NAMALWA (cell line): ENCODE results near the gene PPARD.
"Not testable (repeated sequence)": the region's sequence is repeated elsewhere in the genome, so short reads cannot be mapped to it uniquely, and the experiment has no call there.

Source experiments
- DNase-seq: peaks from one replicate; pipeline ENCODE4 v3.0.0-alpha.2; 2015; ENCODE audit warnings: low spot score

Gene PPARD

DNA sequence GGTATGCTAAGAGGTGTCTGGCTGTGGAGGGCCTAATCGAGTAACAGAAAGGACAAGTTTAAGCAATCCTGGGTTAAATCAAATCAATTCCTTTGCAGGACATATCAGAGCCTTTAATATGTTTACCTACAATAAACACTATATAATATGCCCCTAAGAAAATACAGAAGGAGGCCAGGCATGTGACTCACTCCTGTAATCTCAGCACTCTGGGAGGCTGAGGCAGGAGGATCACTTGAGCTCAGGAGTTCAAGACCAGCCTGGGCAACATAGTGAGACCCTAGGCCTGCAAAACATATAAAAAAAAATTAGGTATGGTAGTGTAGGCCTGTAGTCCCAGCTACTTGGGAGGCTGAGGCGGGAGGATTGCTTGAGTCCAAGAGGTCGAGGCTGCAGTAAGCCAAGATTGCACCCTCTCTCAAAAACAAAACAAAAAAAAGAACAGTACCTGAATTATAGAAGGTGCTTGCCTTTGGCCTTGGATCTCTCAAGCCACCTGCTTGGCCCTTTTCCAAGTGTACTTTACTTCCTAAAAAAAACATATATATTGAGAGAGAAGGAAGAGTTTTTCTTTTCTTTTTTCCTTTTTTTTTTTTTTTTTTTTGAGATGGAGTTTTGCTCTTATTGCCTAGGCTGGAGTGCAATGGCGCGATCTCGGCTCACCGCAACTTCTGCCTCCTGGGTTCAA lies 96.2 kb downstream of the PPARD start:
- not testable (repeated sequence) for DNase-seq

DNA sequence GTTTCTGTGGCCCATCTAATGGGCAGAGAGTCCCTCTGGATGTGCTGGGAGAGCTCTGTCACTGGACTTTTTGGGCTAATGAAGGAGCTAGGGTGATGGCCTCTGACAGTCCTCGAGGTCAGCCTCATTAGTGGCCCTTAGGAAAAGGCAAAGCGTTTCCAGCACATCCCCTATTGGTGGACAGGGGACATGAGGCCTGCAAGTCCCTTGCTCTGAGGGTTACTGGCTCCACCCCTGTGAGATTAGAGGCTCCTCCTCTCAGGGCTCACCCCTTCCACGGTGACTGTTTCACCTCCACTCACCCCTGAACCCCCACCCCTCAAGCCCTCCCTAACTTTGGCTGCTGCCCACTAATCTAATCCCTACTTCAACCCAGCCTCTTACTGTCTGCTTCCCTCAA lies 97.0 kb downstream of the PPARD start:
- DNase-seq = no peak

DNA sequence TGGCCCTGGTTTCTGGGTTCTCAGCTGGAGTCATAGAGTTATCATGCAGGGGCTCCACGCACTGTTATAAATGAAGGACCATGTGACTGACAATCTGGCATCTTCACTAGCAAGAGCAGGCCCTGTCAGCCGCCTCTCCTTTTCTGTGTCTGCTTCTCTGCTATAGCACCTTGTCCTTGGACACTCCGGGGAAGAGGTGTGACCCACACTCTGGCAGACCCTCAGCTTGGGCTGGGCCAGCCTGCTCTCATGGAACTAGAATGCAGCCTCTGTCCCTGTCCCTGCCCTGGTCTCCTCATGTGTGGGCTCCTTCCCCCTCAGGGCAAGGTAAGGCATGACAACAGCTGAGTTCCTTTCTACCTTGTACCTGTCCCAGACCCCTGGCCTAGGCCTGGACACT lies 98.8 kb downstream of the PPARD start:
- no peak for DNase-seq

DNA sequence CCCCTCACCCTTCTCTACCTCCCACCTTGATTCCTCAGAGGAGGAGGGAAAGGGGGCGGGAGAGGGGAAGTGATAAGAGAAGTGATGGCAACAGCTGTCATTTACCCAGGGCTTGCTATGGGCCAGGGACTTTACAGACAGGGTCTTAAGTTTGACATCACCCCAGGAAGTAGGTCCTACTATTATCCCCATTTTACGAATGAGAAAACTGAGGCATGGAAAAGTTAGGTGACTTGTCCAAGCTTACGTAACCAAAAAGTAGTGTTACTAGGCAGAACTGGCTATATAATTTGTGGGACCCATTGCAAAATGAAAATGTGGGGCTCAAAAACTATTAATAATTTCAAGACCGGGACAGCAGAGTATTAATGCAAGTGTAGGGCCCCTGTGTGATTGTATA lies 99.3 kb downstream of the PPARD start:
- DNase-seq = no peak

DNA sequence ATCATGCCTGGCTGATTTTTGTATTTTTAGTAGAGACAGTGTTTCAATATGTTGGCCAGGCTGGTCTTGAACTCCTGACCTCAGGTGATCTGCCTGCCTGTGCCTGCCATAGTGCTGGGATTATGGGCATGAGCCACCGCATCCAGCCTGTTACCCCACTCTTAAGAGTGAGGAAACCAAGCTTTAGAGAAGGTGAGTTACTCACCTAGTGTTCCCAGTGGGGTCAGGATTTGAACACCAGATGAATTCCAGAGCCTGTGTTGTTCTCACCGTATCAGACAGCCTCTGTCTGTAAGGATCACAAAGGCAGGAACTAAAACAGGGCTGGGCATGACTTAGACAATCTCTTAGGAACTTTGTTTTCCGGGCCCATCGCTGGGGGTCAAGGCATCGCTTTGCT lies 100.3 kb downstream of the PPARD start:
- no peak for DNase-seq

DNA sequence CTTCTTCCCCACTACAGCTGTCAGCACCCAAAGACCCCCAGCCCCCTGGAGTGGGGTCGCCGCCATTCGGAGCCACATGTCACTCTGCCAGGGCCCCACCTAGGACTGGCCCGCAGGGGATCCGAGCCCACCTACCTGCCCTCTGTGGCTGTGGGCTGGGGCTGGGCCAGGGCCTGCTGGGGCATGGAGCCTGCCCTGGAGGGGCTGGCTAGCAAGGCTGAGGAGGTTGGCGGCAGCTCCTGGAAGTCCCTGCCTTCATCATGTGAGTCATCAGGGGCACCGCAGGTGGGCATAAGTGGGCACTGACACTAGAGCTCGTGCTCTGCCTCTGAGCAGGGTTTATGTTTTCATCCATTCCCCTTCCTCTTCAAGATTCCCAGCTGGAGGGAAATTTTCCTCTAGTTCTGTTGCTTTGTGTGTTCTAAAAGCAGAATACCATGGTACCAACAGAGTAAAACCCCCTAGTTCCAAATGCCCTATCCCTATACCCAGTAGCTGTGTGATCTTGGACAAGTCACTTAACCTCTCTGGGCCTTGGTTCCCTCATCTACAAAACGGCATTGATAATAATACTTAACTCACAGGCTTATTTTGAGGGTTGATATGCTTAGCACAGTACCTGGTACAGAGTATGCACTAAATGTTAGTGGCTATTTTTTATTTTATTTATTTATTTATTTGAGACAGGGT lies 101.1 kb downstream of the PPARD start:
- DNase-seq = no peak

DNA sequence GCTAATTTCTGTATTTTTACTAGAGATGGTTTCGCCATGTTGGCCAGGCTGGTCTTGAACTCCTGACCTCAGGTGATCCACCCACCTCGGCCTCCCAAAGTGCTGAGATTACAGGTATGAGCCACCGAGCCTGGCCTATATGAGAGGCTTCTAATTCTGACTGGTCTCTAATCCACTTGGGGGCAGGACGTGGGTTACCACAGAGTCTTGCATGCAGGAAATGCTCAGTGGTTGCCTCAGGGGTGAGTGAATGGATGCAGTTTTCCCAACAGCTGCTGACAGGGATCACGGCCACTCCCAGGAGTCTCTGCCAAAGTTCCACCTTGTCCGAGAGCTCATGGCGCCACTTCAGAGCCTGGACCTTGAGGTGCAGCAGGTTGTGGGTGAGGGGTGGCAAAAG lies 103.3 kb downstream of the PPARD start:
- no peak for DNase-seq

DNA sequence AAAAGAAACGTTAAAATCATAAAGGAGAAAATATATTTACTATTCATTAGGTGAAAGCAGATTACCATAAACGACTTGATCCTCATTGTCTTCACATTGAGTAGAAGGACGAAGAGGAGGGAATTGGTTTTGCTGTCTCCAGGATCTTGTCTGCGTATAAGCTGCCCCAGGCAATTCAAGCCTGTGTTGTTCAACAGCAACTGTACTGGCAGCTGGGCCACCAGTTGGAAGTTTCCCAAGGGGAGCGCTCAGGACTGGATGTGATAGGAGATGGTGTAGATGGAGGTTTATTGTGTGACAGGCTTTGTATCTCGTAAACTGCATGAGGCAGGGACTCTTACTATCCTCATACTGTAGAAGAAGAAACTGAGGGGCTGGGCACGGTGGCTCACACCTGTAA lies 105.8 kb downstream of the PPARD start:
- DNase-seq = no peak

DNA sequence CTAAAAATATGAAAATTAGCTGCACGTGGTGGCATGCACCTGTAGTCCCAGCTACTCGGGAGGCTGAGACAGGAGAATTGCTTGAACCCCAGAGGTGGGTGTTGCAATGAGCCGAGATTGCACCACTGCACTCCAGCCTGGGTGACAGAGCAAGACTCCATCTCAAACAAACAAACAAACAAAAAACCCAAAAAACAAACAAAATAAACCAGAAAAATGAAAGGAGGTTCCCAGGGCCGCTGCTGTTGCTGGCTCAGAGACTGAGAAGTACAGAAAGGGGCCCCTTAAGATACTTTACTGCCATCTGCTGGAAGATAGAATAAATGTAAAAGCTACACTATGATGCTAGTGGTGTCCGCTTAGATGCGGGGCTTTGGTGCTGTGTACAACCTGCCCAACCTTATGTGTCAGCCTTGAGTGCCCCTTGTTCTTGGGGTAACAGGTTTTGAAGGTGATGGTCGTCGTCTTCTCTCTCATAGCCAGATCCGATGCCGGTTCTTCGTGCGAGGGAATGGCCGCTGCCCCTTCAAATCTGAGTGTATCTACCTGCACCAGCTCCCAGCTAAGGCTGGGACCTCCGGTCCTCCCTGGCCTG lies 107.0 kb downstream of the PPARD start:
- peak; percentile 87 for DNase-seq

DNA sequence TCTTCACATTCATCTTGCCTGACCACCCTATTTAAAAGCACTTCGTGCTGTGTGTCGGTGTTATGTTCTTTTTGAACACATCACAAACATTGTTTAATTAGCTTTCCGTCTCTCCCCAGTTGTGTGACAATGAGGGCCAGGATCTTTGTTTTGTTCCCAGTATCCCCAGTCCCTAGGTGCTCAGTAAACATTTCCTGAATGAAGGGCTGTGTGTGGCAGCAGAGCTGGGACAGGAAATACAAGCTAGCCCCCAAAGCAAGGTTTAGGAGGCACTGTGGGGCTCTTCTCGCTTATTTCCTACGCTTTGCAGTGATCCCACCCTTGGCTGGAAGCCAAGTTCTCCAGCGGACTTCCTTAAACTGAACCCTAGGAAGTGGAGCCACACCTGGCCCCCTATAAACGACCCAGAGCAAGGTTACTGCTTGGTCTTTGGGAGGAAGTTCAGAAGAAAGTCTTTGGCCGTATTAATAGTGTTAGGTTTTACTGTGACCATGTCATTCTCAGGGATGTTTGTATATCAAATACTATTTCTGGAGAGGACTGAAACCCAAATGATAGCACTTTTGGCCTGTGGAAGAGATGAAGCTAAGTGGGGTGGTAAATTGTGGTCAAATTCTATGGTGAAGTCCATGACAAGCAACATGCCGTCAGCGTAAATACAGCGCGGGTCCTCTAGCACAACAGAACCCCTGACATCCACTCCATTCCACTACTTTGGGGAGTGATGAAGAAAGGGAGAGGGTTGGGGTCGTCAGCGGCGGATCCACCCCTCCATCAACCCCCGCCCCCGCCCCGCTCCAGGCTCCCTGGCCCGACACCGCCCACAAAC lies 109.2 kb downstream of the PPARD start:
- DNase-seq = no peak

DNA sequence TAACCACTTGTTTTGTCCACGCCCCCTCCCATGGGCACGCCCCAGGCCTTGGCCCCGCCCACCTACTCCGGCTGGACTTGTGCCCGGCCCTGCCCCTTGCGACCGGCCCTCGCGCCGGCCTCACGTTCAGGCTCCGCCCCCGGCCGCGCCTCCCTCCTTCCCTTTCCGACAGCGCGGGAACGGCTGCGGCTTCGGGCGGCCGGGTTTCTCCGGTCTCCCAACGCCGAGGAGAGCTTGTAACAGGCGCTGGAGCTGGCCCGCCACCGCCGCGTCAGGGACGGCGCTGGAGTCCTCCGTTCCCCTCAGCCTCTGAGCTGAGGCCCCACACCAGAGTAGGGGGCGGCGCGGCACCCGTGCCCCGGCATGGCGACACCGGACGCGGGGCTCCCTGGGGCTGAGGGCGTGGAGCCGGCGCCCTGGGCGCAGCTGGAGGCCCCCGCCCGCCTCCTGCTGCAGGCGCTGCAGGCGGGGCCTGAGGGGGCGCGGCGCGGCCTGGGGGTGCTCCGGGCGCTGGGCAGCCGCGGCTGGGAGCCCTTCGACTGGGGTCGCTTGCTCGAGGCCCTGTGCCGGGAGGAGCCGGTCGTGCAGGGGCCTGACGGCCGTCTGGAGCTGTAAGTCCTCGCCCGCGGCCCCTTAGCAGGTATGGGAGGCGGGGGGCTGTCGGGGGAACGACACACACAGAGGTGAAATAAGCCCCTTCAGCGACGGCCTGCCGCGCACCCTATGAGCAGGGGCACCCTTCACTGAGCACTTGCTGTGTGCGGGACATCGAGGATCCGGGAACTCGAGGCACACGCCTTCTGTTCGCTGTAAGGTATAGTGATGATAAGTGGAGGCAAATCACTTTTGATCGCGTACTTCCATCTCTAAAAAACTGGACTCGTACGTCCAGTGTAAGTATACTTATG lies 110.1 kb downstream of the PPARD start, which contains the start of gene FANCE:
Gene FANCE, plus strand, starts transcription at position 156 of the 908 bp plus-strand sequence. Its CDS starts 208 bp downstream, at position 364.
- DNase-seq = peak; percentile 91

DNA sequence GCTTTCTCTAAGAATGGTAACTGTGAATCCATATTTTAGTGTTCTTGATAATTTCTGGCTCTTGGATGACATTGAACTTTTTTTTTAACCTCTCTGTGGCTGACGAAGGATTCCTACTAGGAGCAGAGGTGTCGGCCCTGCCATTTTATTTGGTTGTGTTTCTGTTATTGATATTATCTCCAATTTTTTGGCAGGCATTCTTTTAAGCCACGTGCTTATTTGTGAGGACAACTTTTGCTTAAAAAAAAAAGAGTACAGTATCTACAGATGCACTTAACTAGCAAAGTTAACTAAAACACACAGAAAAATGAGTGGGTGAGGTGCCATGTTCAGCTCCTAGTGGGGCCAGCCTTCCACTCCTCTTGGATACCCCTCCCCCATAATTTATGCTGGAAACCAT lies 110.9 kb downstream of the PPARD start:
- DNase-seq = no peak

DNA sequence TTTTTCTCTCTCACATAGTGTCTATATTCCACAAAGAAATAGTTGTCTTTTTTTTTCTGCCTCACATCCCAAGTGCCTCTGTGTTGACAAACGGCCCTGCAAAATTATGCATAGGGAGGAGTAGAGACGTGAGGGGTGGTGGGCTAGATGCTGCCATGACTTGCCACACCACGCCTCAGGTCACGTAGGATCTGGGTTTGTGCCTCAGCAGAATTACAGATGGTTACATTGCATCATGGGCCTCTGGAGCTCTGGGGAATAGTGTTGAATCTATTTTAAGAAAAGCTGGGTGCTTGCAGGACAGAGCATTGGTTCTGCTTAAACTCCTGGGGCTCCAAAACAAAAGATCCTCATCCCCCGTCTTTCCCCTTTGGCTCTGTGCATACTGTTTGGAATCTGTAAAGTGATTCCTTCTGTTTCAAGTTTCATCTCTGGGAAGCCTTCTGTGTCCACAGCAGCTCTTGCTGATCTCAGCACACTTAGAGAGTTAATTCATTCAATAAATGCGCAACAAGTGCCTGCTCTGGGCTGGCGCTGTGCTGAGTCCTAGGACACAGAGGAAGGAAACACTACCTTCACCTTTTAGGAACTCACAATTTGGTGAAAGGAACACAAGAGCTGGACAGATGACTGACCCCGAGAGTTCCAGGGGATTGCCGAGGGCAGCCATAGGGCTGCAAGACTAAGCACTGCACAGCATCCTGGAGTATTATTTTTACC lies 112.2 kb downstream of the PPARD start:
- peak; percentile 28 for DNase-seq

DNA sequence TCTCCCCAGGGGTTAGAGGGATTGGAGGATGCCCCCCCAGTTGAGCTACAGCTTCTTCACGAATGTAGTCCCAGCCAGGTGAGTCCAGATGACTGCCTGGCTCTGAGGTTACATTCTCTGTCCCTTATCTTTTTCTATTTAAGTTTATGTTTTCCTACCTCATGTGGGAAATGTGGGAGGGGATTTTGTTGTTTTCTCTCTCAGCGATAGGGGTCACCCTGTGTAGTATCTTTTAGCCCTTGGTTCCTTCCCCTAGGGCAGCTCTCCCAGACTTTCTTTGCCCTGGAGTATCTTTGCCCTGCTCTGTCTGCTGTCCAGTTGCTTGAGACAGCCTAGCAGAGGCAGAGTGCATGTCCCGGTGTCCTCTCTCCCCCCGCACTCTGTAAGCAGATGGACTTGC lies 115.5 kb downstream of the PPARD start:
- no peak for DNase-seq

DNA sequence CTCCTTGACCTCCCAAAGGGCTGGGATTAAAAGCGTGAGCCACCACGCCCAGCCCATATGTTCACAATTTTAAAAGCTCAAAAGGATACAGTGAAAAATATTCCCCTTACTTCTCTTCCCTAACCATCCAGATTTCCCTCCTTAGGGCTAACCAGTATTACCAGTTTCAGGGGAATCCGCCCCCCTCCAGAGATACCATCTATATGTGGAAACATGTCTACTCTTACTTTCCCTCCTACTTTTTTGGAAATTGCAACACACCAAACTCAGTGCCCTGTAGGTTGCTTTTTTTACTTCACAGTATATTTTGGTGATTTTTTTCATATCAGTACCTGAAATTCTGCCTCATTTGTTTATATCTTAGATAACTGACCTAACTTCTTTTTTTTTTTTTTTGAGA lies 118.9 kb downstream of the PPARD start:
- DNase-seq = no peak

DNA sequence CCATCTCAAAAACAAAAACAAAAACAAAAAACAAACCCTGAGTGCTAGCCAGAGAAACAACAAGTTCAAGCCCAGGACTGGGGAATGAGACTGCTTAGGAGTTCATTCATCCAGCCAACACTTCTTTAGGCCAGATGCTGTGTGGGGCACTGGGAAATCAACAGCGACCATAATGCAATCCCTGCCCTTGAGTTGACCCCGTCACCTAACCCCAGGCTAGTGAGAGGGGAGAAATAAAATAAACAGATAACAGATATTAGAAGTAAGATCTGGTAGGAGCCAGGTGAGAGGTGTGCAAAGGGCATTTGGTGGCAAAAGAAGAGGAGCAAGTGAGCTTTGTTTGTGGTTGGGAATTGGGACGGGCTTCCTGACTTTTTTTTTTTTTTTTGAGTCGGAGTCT lies 120.9 kb downstream of the PPARD start:
- DNase-seq = no peak

DNA sequence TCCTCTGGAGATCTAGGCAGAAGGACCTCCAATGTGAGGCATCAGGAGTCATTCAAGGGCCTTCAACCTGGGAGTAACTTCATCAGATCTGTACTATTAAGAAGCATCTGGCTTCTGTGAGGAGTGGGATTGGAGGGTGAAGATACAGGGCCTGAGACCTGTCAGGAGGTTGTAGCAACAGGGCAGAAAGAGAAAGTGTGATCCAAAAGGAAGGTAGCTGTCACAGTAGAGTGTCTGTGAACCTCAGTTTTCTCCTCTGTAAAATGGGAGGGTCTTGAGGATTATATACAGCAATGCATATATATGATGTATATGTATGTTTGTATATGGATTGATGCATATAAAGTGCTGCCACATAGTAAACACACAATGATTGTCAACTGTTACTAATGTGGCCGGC lies 123.3 kb downstream of the PPARD start:
- no peak for DNase-seq

DNA sequence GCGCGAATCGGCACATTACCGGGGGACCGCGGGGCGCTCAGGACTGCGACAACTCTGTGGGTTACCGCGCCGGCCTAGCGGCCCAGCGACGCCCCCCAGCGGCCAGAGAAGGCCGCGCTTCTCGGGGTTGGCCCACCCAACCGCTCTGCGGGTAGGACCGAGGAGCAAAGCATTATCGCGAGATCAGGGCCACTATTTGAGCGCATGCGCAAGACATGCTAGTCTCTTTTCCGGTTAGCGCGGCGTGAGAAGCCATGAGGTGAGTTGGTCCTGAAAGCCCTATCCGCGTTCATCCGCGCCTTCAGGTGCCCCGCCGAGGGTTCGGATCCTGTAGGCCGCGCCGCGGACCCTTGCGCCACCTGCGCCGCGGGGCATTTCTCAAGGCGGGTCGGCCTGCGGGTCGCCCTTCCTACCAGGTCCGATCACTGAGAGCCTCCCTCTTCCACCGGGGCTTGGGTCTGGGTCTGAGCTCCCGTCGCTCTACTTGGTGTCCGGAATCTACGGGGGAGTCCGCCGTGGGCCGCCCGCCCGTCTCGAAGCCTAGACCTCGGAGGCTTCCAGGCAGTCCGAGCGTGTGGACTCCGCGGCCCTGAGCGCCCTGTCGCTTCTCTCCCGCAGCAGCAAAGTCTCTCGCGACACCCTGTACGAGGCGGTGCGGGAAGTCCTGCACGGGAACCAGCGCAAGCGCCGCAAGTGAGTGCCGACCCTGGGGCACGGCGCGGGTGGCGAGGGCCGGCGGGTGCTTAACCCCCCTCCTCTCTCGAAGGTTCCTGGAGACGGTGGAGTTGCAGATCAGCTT lies 126.0 kb downstream of the PPARD start, which contains the start of gene RPL10A:
Gene RPL10A, plus strand, starts transcription at position 221 of the 799 bp plus-strand sequence. Its CDS starts 34 bp downstream, at position 255.
- peak; percentile 97 for DNase-seq

DNA sequence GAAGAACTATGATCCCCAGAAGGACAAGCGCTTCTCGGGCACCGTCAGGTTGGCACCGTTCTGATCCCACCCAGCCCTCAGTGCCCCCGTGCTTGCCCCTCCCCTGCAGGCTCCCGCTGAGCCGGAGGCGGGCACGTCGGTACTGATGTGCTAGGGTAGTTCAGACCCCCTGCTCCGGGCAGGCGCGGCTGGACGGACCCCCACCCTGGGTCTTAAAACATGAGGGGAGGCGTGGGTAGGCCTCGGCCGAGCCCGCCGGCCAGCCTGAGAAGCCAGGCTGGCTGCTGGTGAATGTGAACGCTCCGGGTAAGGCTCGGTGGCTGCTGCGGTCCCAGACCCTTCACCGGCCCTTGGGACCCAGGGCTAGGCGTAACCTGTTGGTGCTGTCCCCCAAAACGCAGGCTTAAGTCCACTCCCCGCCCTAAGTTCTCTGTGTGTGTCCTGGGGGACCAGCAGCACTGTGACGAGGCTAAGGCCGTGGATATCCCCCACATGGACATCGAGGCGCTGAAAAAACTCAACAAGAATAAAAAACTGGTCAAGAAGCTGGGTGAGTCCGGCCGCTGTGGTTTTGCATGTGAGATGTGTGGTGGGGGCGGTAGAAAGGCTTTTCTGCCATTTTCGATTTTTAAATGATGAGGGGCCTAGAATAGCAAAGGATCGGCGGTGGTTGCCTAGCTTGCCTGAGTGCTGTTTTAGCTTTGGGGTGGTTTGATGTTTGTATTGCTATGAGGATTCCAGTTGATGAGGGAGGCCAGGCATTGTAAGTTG lies 126.8 kb downstream of the PPARD start:
- peak; percentile 32 for DNase-seq
